Measurements from ENCODE around the gene HOOK1.

GRCh38 chr1:59833991-59834390 lies 19.2 kb downstream of the HOOK1 start:
- TF ChIP-seq CTCF (conservative IDR thresholded peaks at IDR 0.05) (no peak), ZFX (IDR thresholded peaks at IDR 0.05) (no peak)

Data from C4-2B (cell line).